ENCODE data around the gene FAM83C. TPM values are rescaled to one million over a fixed set of nuclear protein-coding genes. Genes with fewer than 3 reads are reported as not detected.

Gene FAM83C
- total and polyA plus RNA-seq, 9 of the 15 experiments (the other 6 are each of a cell fraction or from before 2014, with no cell fraction given): not detected

DNA sequence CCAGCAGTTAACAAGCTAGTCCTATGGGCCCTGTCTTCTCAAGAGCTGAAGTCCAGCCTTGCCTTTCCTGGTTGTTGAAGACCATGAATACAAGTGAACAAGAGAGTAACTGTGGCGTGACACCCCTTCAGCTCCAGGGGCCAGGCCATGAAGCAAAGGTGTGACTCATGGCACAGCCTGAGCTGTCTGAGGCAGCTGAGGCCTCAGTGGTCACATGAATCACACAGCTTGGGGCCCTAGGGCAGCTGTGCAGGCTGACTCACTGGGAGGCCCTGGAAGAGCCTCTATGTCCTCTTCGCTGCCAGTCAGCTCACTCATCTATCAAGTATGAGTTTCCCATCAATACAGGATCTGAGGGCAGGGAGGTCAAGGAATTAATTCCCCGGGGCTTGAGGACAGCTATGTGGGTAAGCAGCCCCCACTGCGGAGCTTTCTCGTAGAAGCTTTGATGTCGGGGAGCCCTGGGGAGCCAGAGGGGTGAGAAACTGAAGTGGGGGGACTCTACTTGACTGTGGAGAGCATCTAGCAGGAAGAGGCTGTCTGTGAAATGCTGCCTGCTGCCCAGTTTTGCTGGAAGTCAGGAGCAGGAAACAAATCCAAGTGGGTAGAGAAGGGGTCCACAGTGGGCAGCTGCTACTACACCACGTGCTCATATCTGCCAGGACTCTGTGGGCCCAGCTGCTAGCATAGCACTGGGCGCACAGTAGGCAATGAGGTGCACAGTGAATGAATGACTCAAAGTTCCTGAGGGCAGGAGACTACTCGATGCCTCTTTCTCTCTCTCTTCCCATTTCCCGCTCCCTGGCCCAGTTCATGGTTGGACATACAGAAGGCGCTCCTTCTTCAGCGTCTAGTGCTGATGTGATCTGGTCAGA, 13.7 kb upstream of the FAM83C start (continued):
- TF ChIP-seq, protein P1, sequence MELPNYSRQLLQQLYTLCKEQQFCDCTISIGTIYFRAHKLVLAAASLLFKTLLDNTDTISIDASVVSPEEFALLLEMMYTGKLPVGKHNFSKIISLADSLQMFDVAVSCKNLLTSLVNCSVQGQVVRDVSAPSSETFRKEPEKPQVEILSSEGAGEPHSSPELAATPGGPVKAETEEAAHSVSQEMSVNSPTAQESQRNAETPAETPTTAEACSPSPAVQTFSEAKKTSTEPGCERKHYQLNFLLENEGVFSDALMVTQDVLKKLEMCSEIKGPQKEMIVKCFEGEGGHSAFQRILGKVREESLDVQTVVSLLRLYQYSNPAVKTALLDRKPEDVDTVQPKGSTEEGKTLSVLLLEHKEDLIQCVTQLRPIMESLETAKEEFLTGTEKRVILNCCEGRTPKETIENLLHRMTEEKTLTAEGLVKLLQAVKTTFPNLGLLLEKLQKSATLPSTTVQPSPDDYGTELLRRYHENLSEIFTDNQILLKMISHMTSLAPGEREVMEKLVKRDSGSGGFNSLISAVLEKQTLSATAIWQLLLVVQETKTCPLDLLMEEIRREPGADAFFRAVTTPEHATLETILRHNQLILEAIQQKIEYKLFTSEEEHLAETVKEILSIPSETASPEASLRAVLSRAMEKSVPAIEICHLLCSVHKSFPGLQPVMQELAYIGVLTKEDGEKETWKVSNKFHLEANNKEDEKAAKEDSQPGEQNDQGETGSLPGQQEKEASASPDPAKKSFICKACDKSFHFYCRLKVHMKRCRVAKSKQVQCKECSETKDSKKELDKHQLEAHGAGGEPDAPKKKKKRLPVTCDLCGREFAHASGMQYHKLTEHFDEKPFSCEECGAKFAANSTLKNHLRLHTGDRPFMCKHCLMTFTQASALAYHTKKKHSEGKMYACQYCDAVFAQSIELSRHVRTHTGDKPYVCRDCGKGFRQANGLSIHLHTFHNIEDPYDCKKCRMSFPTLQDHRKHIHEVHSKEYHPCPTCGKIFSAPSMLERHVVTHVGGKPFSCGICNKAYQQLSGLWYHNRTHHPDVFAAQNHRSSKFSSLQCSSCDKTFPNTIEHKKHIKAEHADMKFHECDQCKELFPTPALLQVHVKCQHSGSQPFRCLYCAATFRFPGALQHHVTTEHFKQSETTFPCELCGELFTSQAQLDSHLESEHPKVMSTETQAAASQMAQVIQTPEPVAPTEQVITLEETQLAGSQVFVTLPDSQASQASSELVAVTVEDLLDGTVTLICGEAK (IDR thresholded peaks at IDR 0.05): no peak
- TF ChIP-seq, protein P1 (CRISPR knock-in tag; IDR thresholded peaks at IDR 0.05): no peak
- no peak for TF ChIP-seq STAT5A (IDR thresholded peaks at IDR 0.05; ENCODE audit: borderline replicate concordance, low read length)
- TF ChIP-seq, protein P2, sequence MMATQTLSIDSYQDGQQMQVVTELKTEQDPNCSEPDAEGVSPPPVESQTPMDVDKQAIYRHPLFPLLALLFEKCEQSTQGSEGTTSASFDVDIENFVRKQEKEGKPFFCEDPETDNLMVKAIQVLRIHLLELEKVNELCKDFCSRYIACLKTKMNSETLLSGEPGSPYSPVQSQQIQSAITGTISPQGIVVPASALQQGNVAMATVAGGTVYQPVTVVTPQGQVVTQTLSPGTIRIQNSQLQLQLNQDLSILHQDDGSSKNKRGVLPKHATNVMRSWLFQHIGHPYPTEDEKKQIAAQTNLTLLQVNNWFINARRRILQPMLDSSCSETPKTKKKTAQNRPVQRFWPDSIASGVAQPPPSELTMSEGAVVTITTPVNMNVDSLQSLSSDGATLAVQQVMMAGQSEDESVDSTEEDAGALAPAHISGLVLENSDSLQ (IDR thresholded peaks at IDR 0.05): 0 out of 2 replicates have a peak, but pooled peaks have one; percentile 25
- no peak for TF ChIP-seq ILK (tag; IDR thresholded peaks at IDR 0.05; ENCODE audit: borderline replicate concordance, low read depth)
- no peak for TF ChIP-seq ZFP30 (CRISPR knock-in tag; IDR thresholded peaks at IDR 0.05; ENCODE audit: borderline replicate concordance)
- no peak for TF ChIP-seq SAFB (IDR thresholded peaks at IDR 0.05; ENCODE audit: borderline replicate concordance, low read depth, low read length)
- TF ChIP-seq, protein P3, sequence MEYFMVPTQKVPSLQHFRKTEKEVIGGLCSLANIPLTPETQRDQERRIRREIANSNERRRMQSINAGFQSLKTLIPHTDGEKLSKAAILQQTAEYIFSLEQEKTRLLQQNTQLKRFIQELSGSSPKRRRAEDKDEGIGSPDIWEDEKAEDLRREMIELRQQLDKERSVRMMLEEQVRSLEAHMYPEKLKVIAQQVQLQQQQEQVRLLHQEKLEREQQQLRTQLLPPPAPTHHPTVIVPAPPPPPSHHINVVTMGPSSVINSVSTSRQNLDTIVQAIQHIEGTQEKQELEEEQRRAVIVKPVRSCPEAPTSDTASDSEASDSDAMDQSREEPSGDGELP (CRISPR knock-in tag; IDR thresholded peaks at IDR 0.05; ENCODE audit: borderline replicate concordance): peak; percentile 98
- TF ChIP-seq, protein P4, sequence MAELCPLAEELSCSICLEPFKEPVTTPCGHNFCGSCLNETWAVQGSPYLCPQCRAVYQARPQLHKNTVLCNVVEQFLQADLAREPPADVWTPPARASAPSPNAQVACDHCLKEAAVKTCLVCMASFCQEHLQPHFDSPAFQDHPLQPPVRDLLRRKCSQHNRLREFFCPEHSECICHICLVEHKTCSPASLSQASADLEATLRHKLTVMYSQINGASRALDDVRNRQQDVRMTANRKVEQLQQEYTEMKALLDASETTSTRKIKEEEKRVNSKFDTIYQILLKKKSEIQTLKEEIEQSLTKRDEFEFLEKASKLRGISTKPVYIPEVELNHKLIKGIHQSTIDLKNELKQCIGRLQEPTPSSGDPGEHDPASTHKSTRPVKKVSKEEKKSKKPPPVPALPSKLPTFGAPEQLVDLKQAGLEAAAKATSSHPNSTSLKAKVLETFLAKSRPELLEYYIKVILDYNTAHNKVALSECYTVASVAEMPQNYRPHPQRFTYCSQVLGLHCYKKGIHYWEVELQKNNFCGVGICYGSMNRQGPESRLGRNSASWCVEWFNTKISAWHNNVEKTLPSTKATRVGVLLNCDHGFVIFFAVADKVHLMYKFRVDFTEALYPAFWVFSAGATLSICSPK (IDR thresholded peaks at IDR 0.05; ENCODE audit: borderline replicate concordance): no peak
- TF ChIP-seq FOXK1 (CRISPR knock-in tag; IDR thresholded peaks at IDR 0.05; ENCODE audit: borderline replicate concordance): no peak
